NCI-H187 treated with DMSO at 0.1 percent for 48 hours (cell line): ENCODE results near the gene TMEM116.
A peak's percentile ranks its signal among the peaks of the same experiment; 100 is the strongest.
"Not testable (repeated sequence)": the region's sequence is repeated elsewhere in the genome, so short reads cannot be mapped to it uniquely, and the experiment has no call there.

Source experiments
- DNase-seq: peaks from one replicate; lab custom pipeline; 2025; lab: John Stamatoyannopoulos, UW

Gene TMEM116

DNA sequence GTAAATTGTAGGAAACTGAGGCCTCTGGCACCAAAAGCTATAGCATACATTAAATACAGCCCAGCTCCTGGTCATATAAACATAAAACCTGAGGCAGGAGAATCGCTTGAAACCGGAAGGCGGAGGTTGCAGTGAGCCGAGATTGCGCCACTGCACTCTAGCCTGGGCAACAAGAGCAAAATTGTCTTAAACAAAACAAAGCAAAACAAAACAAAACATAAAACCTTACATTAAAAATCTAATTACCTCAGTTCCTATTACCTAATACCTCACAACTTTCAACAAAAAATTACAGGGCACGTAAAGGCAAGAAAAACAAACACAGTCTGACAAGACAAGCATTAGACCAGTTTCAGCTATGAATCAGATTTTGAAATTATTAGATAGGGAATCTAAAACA lies 36.7 kb downstream of the TMEM116 start:
- no peak for DNase-seq

DNA sequence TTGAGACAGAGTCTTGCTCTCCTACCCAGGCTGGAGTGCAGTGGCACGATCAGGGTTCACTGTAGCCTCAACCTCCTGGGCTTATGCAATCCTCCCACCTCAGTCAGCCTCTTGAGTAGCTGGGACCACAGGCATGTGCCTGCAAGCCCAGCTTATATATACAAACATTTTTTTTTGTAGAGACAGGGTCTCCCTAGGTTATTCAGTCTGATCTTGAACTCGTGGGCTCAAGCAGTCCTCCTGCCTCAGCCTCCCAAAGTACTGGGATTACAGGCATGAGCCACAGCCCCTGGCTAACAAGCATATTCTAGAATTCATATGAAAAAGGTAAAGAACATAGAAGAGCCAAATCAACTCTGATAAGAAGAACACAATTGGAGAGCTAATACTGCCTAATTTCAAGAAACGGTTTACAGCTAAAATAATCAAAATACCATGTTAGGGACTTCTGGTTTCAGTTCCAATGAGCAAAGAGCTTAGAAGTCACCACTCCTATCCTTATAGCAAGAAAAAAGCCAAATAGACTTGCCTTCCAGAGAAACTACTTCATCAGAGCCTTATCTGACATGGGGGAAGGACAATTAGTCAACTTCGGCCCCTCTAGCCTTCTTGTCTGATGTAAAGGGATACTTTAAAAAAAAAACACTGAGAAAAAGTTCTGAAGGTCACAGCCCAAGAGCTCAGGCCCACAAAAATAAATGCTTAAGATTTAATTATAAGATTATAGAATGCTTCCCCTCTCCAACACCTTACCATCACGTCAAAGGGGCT lies 37.6 kb downstream of the TMEM116 start:
- no peak for DNase-seq

GRCh38 chr12:111971800-111972199 lies 41.2 kb downstream of the TMEM116 start:
- DNase-seq, result no peak

DNA sequence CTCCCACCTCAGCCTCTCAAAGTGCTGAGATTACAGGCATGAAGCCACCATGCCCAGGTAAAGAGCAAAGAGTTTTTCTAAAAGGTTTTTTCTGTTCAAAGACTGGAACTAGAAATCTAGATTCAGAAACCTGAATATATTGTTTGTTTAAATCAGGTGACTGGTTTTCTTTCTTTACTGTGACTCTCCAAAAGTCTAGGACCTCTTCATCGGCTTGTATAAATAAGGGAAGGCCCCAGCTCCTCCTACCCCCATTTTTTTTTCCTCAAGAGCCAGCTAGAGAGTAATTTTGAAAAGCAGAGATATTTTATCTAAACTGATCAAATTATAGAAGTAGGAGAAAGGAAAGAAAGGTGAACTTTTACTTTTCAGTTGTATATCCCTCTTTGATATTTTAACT lies 48.0 kb downstream of the TMEM116 start:
- DNase-seq, result peak; percentile 26

GRCh38 chr12:111959518-111959917 lies 53.4 kb downstream of the TMEM116 start:
- not testable (repeated sequence) for DNase-seq

- not testable (repeated sequence) for DNase-seq
Measured at GRCh38 chr12:111957224-111957623, 55.7 kb downstream of the TMEM116 start.

- DNase-seq, result no peak
Measured at GRCh38 chr12:111954969-111955368, 58.0 kb downstream of the TMEM116 start.

GRCh38 chr12:111953455-111953854 lies 59.5 kb downstream of the TMEM116 start:
- no peak for DNase-seq

DNA sequence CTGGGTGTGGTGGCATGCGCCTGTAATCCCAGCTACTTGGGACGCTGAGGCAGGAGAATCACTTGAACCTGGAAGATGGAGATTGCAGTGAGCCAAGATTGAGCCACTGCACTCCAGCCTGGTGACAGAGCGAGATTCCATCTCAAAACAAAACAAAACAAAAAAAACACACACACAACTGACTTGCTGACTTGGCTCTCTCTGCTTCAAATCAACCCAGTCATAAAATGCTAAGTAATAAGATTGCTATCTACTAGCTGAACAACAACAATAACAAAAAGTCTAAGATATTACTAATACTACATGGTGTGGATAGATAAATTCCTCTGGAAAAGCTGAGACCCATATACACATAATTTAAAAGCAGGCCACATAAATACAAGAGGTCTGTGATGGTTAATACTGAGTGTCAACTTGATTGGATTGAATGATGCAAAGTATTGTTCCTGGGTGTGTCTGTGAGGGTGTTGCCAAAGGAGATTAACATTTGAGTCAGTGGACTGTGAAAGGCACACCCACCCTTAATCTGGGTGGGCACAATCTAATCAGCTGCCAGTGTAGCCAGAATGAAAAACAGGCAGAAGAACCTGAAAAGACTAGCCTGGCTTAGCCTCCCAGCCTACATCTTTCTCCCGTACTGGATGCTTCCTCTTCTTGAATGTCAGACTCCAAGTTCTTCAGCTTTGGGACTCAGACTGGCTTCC lies 60.7 kb downstream of the TMEM116 start:
- DNase-seq, result not testable (repeated sequence)

DNA sequence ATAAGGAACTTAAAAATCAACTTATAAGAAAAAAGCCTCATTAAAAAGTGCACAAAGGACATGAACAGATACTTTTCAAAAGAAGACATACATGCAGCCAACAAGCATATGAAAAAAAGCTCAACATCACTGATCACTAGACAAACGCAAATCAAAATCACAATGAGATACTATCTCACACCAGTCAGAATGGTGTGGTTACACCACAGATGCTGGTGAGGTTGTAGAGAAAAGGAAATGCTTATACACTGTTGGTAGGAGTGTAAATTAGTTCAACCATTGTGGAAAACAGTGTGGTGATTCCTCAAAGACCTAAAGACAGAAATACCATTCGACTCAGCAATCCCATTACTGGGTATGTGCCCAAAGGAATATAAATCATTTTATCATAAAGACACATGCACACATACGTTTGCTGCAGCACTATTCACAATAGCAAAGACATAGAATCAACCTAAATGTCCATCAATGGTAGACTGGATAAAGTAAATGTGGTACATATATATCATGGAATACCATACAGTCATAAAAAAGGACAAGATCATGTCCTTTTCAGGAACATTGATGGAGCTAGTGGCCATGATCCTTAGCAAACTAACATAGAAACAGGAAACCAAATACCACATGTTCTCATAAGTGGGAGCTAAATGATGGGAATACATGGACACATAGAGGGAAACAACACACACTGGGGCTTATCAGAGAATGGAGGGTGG lies 61.8 kb downstream of the TMEM116 start:
- not testable (repeated sequence) for DNase-seq

DNA sequence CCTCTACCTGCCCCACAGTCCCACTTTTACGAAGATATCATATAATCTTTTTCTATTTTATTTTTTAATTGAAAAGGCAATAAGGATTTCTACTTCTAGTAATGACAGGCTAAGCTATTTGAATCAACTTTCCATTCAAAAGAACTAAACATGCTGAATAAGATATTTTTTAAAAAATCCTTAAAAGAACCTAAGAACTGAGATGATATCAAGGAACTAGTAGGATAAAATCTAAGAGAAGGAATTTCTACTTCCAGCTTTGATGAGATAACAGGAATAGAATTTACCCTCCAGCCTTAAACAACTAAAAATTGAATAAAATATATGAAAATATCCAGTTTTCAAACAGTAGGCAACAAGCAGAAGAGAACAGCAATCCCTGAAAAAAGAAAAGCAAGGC lies 69.0 kb downstream of the TMEM116 start:
- no peak for DNase-seq

- DNase-seq, result no peak
Measured at GRCh38 chr12:111942557-111942956, 70.4 kb downstream of the TMEM116 start.

- no peak for DNase-seq
Measured at GRCh38 chr12:111937429-111937828, 75.5 kb downstream of the TMEM116 start.

DNA sequence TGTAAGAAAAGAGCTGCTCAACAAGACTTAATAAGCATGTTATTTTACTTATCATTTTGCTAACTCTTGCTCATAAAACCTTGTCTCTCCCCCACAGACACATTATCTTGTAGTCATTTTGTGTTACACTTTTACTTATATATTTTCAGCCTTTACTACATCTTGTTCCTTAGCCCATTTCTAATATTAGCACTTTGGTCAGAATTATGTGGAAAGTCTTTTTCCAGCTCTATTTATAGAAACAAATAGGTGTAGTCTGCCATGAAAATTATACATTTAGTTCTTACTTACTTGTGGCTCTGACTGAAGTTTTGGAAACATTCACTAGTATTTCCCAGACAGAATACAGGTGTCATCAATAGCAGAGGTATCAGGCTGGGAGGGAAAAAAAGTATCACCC lies 76.1 kb downstream of the TMEM116 start:
- no peak for DNase-seq

DNA sequence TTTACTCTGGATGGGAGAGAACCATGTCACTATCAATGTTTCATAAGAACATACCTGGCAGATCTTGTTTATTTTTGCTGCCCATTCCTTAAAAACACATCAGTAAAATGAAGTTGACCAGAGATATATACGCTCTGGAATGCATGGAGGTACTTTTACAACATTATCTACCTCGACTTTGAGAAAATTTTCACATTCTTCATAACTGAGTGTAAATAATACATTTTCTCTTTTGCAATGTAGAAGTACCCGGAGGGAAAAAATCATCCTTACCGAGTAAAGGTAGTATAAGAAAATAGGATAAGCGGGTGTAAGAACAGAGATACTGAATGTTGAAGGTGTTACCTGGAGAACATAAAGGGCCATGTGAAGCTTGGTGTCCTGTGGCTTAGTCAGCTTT lies 80.7 kb downstream of the TMEM116 start:
- no peak for DNase-seq

DNA sequence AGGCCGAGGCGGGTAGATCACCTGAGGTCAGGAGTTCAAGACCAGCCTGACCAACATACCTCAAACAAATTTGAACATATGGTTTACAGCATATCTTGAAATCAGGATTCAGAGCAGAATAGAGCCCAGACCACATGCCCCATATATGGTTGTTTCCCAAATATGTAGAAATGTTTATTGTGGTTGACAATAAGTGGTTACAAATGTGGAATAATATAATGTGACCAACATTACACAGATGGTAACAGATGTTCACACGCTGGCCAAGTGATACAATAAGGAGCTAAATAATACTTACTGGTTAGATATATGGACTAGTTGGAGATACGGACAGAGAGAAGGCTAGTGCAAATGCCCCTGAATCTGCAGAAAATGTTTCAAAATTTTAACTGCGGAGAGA lies 85.6 kb downstream of the TMEM116 start:
- DNase-seq, result no peak

- no peak for DNase-seq
Measured at GRCh38 chr12:111926631-111927030, 86.3 kb downstream of the TMEM116 start.

DNA sequence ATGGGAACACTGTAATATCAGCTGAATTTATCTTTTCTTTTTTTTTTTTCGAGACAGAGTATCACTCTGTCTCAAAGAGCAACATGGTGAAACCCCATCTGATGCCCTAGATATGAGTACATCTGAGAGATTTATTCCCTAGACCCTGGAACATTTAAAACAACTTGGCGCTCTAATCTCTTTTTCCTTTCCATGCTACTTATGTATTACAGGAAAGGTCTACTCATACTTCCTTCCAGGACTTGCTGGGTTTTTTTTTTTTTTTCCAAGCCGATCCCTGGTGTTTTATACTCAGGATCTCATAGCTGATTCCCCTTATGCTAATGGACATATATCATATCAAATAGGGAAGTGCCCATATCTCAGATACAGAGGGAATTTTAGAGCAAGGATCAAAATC lies 87.8 kb downstream of the TMEM116 start:
- DNase-seq, result no peak

GRCh38 chr12:111907740-111908139 lies 105.2 kb downstream of the TMEM116 start:
- no peak for DNase-seq

DNA sequence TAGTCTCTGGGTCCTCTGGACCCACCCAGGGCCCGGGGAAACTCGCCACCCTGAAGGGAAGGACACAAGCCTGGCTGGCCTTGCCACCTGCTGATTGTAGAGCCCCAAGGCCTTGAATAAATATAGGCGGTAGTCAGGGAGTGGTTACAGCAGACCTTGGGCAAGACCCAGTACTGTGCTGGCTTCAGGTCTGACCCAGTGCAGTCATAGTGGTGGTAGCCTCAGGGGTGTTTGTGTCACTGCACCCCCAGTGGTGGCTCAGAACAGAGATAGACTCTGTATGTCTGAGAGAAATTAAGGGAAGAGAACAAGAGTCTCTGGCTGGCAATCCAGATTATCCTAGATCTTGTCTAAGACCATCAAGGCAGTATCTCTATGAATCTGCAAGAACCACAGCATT lies 107.5 kb downstream of the TMEM116 start:
- no peak for DNase-seq

DNA sequence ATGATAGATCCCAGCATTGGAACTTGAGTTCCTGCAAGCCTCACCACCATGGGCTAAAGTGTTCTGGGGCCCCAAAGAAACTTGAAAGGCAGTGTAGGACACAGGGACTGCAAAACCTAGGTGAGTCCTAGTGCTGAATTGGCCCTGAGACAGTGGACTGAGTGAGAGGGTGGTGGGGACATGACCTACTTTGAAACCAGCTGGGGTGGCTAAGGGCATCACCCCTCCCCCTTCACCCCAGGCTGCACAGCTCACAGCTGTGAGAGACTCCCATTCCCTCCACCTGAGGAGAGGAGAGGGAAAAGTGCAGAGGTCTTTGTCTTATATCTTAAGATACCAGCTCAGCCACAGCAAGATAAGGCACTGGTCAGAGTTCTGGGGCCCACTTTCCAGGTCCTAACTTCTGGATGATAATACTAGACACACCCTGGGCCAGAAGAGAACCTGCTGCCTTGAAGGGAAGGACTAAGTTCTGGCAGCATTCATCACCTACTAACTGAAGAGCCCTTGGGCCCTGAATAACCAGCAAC lies 108.5 kb downstream of the TMEM116 start:
- no peak for DNase-seq

GRCh38 chr12:111901182-111901581 lies 111.8 kb downstream of the TMEM116 start:
- no peak for DNase-seq

DNA sequence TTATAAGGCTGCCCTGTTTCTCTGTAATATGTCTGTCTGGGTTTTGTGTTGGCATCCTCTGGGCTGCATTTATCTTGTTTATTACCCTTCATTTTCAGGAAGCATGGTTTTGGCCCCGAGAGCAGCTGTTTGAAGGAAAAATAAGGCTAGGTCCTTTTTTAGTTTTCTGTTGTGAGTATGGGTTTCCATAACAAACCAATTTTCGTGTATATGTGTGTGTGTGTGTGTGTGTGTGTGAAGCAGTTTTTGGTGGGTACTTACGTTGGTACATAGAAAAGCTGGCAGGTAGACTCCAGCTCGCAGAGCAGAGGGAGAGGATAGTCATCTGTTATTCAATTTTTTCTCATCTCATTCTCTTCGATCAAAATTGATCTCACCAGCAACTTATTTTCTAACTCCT lies 118.4 kb downstream of the TMEM116 start:
- no peak for DNase-seq
